Keratinocyte (primary cell): Measurements from ENCODE around the gene PGA4.
"Not testable (repeated sequence)": the region's sequence is repeated elsewhere in the genome, so short reads cannot be mapped to it uniquely, and the experiment has no call there.

Experiments used
- CTCF ChIP-seq, 3 experiments: IDR thresholded peaks in 1 of 3; conservative IDR thresholded peaks in 1 of 3; optimal IDR thresholded peaks in 1 of 3; 2 replicates in 2 of 3; 3 replicates in 1 of 3; pipeline versions ENCODE3 to v1.5.1; 2011; ENCODE audit warnings: low read length in 3 of 3, mild to moderate bottlenecking in 3 of 3, moderate library complexity in 2 of 3, control low read depth in 1 of 3, inconsistent platforms in 1 of 3; ENCODE audit not compliant: insufficient read depth in 2 of 3; ENCODE audit errors: extremely low read depth in 1 of 3
- EZH2 ChIP-seq: IDR thresholded peaks from one replicate; pipeline ENCODE4 v1.6.1; 2012; ENCODE audit warnings: inconsistent platforms, mild to moderate bottlenecking, low read length, moderate library complexity

GRCh38 chr11:61237130-61237529, 15.0 kb downstream of the PGA4 start:
- not testable (repeated sequence) for TF ChIP-seq CTCF (optimal IDR thresholded peaks at IDR 0.05 in 1 of 3, IDR thresholded peaks at IDR 0.05 in 1 of 3, conservative IDR thresholded peaks at IDR 0.05 in 1 of 3; ENCODE audit: extremely low read depth in 1 of 3, insufficient read depth in 2 of 3, low read length in 3 of 3); EZH2
